A673 (cell line): ENCODE measurements around the gene PYGM. TPM values are rescaled to one million over a fixed set of nuclear protein-coding genes. Genes with fewer than 3 reads are reported as not detected.

ENCODE experiments used
- BruUV-seq: library from RNA; stranded (reverse); fragments of 400-500 nt; replicated peaks from 2 replicates; lab custom pipeline; 2021; lab: Mats Ljungman, UMichigan
- CTCF ChIA-PET: fragments of 300-600 bp; sonication (Branson Sonifier 250); formaldehyde crosslinking; loops from one replicate; lab custom pipeline; 2022; ENCODE audit warnings: antibody characterized with exemption; lab: Charles Lee
- POLR2A ChIA-PET: fragments of 300-600 bp; sonication (Branson Sonifier 250); formaldehyde crosslinking; loops from one replicate; lab custom pipeline; 2022; ENCODE audit warnings: antibody characterized with exemption; ENCODE audit not compliant: low non-redundant PET; lab: Charles Lee
- DNase-seq: peaks from one replicate; pipeline ENCODE4 v3.0.0-alpha.2; 2015; ENCODE audit warnings: low spot score
- H3K27ac ChIP-seq: fragments of 200-600 bp; sonication (generic); 2 replicates; pipeline ENCODE4 v1.5.1; 2016; ENCODE audit warnings: mixed run types, low read depth, mild to moderate bottlenecking, mixed read lengths, antibody characterized with exemption, low read length; ENCODE audit not compliant: poor library complexity, severe bottlenecking
- H3K27me3 ChIP-seq: fragments of 200-600 bp; sonication (generic); replicated peaks from 2 replicates; pipeline ENCODE4 v1.6.1; 2017; ENCODE audit warnings: mixed run types, low read depth, mild to moderate bottlenecking, mixed read lengths, antibody characterized with exemption, low read length; ENCODE audit not compliant: insufficient read depth, poor library complexity
- H3K36me3 ChIP-seq: fragments of 200-600 bp; sonication (generic); 2 replicates; pipeline ENCODE4 v1.6.1; 2016; ENCODE audit warnings: mixed run types, mild to moderate bottlenecking, mixed read lengths, antibody characterized with exemption, low read length; ENCODE audit not compliant: insufficient read depth, poor library complexity, severe bottlenecking
- H3K4me1 ChIP-seq: fragments of 200-600 bp; sonication (generic); 2 replicates; pipeline ENCODE4 v1.6.1; 2017; ENCODE audit warnings: mixed run types, mild to moderate bottlenecking, mixed read lengths, antibody characterized with exemption, low read length; ENCODE audit not compliant: insufficient read depth, poor library complexity, severe bottlenecking
- H3K4me3 ChIP-seq: fragments of 200-600 bp; sonication (generic); 2 replicates; pipeline ENCODE4 v1.5.1; 2016; ENCODE audit warnings: low read depth, mixed run types, mild to moderate bottlenecking, mixed read lengths, low read length; ENCODE audit not compliant: poor library complexity, severe bottlenecking
- H3K9me3 ChIP-seq: fragments of 200-600 bp; sonication (generic); 2 replicates; pipeline ENCODE4 v1.6.1; 2016; ENCODE audit warnings: mixed run types, low read depth, mild to moderate bottlenecking, mixed read lengths, antibody characterized with exemption, low read length; ENCODE audit not compliant: poor library complexity, severe bottlenecking
- CTCF ChIP-seq: fragments of 300-800, 200-600 bp; sonication (generic); conservative IDR thresholded peaks from 2 replicates; pipeline ENCODE4 v1.5.1; 2017; ENCODE audit warnings: low read depth, mild to moderate bottlenecking, antibody characterized with exemption, low read length, moderate library complexity, mixed read lengths
- EZH2 ChIP-seq: fragments of 200-600 bp; sonication (generic); IDR thresholded peaks from 2 replicates; pipeline ENCODE4 v1.6.1; 2017; ENCODE audit warnings: borderline replicate concordance, low read depth, mild to moderate bottlenecking, mixed read lengths, antibody characterized with exemption, low read length; ENCODE audit not compliant: poor library complexity, severe bottlenecking
- intact Hi-C: fragments of 100-400 bp; cut with micrococcal nuclease; formaldehyde crosslinking; loops from one replicate; pipeline ENCODE4 v1.10.0; 2022; ENCODE audit not compliant: unreplicated experiment
- total RNA-seq: library from RNA; stranded (reverse); gene quantifications from 2 replicates; pipeline ENCODE4 v1.2.3, GENCODE V29; 2021

PYGM gene
- total RNA-seq, 1 experiment from 2014 or later, result 2.4 TPM

GRCh38 chr11:64753019-64753379 is 6.8 kb downstream of the PYGM start:
- DNase-seq, result no peak
- H3K9me3 ChIP-seq, result no peaks in the 10 kb centered on the region
- no peaks in the 10 kb centered on the region for H3K27me3 ChIP-seq
- no peak overlapping the region for H3K27ac ChIP-seq
- no peaks in the 10 kb centered on the region for H3K36me3 ChIP-seq
- no peak overlapping the region for H3K4me3 ChIP-seq
- intact Hi-C loops, result no loop called here
- H3K4me1 ChIP-seq, result no peaks in the 10 kb centered on the region
- TF ChIP-seq CTCF (no peak), EZH2 (no peak)
- BruUV-seq, result no TSS peak
- POLR2A ChIA-PET, result no interaction called here
- CTCF ChIA-PET, result no interaction called here

GRCh38 chr11:64752175-64752970 is 7.4 kb downstream of the PYGM start:
- Histone ChIP-seq H3K4me1 (no peaks in the 10 kb centered on the region), H3K9me3 (no peaks in the 10 kb centered on the region), H3K4me3 (no peak overlapping the region), H3K27me3 (no peaks in the 10 kb centered on the region), H3K27ac (no peak overlapping the region), H3K36me3 (no peaks in the 10 kb centered on the region)
- intact Hi-C loops, result no loop called here
- no peak for TF ChIP-seq CTCF
- TF ChIP-seq EZH2, result no peak
- DNase-seq, result no peak
- no TSS peak for BruUV-seq
- POLR2A ChIA-PET, result no interaction called here
- CTCF ChIA-PET, result interaction anchor here (0.6 kb wide), 2 partner anchors 27 to 397 kb away, joined by 6 to 7 read pairs; no protein-coding TSS in a partner anchor

GRCh38 chr11:64751580-64751979 is 8.2 kb downstream of the PYGM start:
- POLR2A ChIA-PET, result no interaction called here
- no peaks in the 10 kb centered on the region for H3K27me3 ChIP-seq
- CTCF ChIA-PET, result interaction anchor here (0.6 kb wide), 1 partner anchor 26 kb away, joined by 6 read pairs; no protein-coding TSS in a partner anchor
- no TSS peak for BruUV-seq
- H3K36me3 ChIP-seq, result no peaks in the 10 kb centered on the region
- TF ChIP-seq CTCF (no peak), EZH2 (no peak)
- no peaks in the 10 kb centered on the region for H3K9me3 ChIP-seq
- no peak for DNase-seq
- intact Hi-C loops, result no loop called here
- no peaks in the 10 kb centered on the region for H3K4me1 ChIP-seq
- no peak overlapping the region for H3K4me3 ChIP-seq
- H3K27ac ChIP-seq, result no peak overlapping the region
